ENCODE data around the gene BMERB1.
"Not testable (repeated sequence)": the region's sequence is repeated elsewhere in the genome, so short reads cannot be mapped to it uniquely, and the experiment has no call there.

The BMERB1 gene

GRCh38 chr16:15426796-15427195, 7.6 kb upstream of the BMERB1 start:
- no peak for DNase-seq

GRCh38 chr16:15427648-15428239, 6.6 kb upstream of the BMERB1 start:
- peak; percentile 37 for DNase-seq

GRCh38 chr16:15430884-15431283, 3.5 kb upstream of the BMERB1 start:
- DNase-seq = not testable (repeated sequence)

GRCh38 chr16:15434079-15434424, 336 bp upstream of the BMERB1 start:
- no peak for DNase-seq

- DNase-seq = no peak
These were observed 952 bp downstream of the BMERB1 start for GRCh38 chr16:15435216-15435864.

- DNase-seq = no peak
These were observed 4.7 kb downstream of the BMERB1 start for GRCh38 chr16:15439102-15439501.

- no peak for DNase-seq
These were observed 5.1 kb downstream of the BMERB1 start for GRCh38 chr16:15439521-15439920.

- DNase-seq = no peak
These were observed 6.5 kb downstream of the BMERB1 start for GRCh38 chr16:15440852-15441251.

- DNase-seq = not testable (repeated sequence)
These were observed 7.8 kb downstream of the BMERB1 start for GRCh38 chr16:15442140-15442539.

- no peak for DNase-seq
These were observed 9.4 kb downstream of the BMERB1 start for GRCh38 chr16:15443753-15444152.

GRCh38 chr16:15444264-15444663, 9.9 kb downstream of the BMERB1 start:
- no peak for DNase-seq

GRCh38 chr16:15445450-15445849, 11.1 kb downstream of the BMERB1 start:
- DNase-seq = no peak

GRCh38 chr16:15446901-15447300, 12.5 kb downstream of the BMERB1 start:
- no peak for DNase-seq

GRCh38 chr16:15450624-15451023, 16.2 kb downstream of the BMERB1 start:
- no peak for DNase-seq

- DNase-seq = no peak
These were observed 16.8 kb downstream of the BMERB1 start for GRCh38 chr16:15451098-15451731.

- no peak for DNase-seq
These were observed 18.0 kb downstream of the BMERB1 start for GRCh38 chr16:15452246-15452855.

- not testable (repeated sequence) for DNase-seq
These were observed 18.9 kb downstream of the BMERB1 start for GRCh38 chr16:15453296-15453695.

GRCh38 chr16:15454933-15455332, 20.5 kb downstream of the BMERB1 start:
- DNase-seq = not testable (repeated sequence)

- DNase-seq = no peak
These were observed 23.0 kb downstream of the BMERB1 start for GRCh38 chr16:15457400-15457799.

GRCh38 chr16:15457958-15458357, 23.6 kb downstream of the BMERB1 start:
- no peak for DNase-seq

GRCh38 chr16:15459791-15460190, 25.4 kb downstream of the BMERB1 start:
- DNase-seq = no peak

- no peak for DNase-seq
These were observed 26.2 kb downstream of the BMERB1 start for GRCh38 chr16:15460601-15461000.

- DNase-seq = no peak
These were observed 27.0 kb downstream of the BMERB1 start for GRCh38 chr16:15461376-15461775.
